Fibroblast of mammary gland (primary cell): ENCODE data around the gene PAX8.

Source experiments
- DNase-seq: peaks from one replicate; pipeline ENCODE4 v3.0.0-alpha.2; 2010; ENCODE audit warnings: low read depth
- H3K4me3 ChIP-seq: 2 replicates; pipeline ENCODE4 v1.5.1; 2011; ENCODE audit warnings: low read depth, mild to moderate bottlenecking, low read length, moderate library complexity; ENCODE audit not compliant: control insufficient read depth
- CTCF ChIP-seq: conservative IDR thresholded peaks from 2 replicates; pipeline ENCODE4 v1.5.1; 2011; ENCODE audit warnings: low read depth, low read length, inconsistent platforms; ENCODE audit not compliant: control insufficient read depth, insufficient read depth

PAX8 gene

DNA sequence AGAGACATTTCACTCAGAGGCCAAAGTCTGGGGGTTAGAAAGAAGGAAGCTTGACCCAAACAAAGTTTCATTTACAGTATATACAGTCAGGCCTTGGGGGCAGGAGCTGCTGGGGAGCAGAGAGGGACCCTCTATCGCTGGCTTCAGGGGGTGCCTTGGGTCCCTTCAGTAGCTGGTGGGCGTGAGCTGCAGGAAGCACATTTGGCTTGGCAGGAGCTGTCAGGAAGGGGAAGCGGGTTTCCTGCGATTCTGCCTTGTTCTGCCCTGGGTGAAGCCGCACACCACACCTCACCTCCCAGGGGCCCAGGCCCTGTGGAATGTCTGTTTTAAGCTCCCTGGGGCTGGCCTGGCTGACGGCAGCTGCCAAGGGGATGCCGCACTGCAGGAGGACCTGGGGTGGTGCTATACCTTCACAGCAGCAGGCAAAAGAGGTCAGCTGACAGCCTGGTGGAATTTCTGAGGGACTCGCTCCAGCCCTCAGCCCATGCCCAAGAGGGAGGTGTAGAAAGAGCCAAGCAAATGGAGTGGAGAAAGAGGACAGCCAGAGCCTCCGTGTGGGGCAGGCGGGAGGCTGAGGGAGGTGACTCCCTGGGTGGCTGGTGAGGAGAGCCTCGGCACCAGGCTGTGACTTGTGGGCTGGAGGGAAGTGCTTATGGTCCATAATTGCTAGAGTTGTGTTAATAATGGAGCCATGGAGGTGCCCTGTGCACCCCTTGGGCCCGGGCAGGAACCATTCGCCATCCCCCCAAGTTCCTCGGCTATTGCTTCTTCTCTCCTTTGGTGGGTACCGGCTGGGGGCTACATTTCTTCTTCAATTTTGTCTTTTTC, 61.1 kb downstream of the PAX8 start:
- no peak for DNase-seq
- no peak for TF ChIP-seq CTCF

GRCh38 chr2:113216891-113217454, 61.7 kb downstream of the PAX8 start:
- DNase-seq, result no peak
- no peak overlapping the region for H3K4me3 ChIP-seq
- no peak for TF ChIP-seq CTCF

More for the DNA sequence above, 61.1 kb downstream of the PAX8 start:
- H3K4me3 ChIP-seq, result no peak overlapping the region

GRCh38 chr2:113216321-113216720, 62.4 kb downstream of the PAX8 start:
- no peak overlapping the region for H3K4me3 ChIP-seq
- DNase-seq, result no peak
- TF ChIP-seq CTCF, result no peak

DNA sequence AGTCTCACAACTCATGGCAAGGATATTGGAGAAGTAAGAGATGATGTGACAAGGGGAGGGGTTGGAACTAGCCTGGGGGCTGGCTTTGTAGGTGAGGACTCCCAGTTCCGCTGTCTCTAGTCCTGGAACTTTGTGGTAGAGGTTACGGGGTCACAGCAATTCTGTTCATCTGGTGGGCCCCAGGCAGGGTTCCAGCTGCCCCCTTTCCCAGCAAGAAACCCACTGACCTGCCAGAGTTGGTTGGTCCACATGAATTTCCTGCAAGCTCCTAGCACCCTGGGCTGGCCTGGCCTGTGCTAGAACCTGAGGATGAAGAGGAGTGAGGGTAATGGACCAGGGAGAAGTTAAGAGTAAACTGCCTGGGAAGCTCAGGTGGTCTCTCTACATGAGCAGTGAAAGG, 63.7 kb downstream of the PAX8 start:
- no peak overlapping the region for H3K4me3 ChIP-seq
- no peak for TF ChIP-seq CTCF

DNA sequence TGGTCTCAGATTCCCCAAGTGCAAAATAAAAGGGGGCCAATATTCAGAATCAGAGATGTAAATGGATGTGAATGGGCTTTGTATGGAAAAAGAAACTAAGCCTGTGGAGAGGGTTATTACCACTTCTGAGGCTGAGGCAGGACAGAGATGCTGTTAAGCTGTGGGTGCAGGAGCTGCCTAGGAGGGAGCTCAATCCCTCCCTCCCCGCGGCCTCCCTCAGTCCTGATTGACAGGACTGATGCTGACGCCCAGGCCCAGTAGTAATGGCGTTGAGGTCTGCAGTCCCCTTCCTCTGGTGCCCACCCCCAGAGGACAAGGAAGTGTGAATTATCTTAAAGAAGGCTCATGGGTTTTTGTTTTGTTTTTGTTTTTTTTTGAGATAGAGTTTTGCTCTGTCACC, 64.6 kb downstream of the PAX8 start:
- no peak for TF ChIP-seq CTCF
- DNase-seq, result no peak
- H3K4me3 ChIP-seq, result no peak overlapping the region

More for the DNA sequence above, 63.7 kb downstream of the PAX8 start:
- no peak for DNase-seq

DNA sequence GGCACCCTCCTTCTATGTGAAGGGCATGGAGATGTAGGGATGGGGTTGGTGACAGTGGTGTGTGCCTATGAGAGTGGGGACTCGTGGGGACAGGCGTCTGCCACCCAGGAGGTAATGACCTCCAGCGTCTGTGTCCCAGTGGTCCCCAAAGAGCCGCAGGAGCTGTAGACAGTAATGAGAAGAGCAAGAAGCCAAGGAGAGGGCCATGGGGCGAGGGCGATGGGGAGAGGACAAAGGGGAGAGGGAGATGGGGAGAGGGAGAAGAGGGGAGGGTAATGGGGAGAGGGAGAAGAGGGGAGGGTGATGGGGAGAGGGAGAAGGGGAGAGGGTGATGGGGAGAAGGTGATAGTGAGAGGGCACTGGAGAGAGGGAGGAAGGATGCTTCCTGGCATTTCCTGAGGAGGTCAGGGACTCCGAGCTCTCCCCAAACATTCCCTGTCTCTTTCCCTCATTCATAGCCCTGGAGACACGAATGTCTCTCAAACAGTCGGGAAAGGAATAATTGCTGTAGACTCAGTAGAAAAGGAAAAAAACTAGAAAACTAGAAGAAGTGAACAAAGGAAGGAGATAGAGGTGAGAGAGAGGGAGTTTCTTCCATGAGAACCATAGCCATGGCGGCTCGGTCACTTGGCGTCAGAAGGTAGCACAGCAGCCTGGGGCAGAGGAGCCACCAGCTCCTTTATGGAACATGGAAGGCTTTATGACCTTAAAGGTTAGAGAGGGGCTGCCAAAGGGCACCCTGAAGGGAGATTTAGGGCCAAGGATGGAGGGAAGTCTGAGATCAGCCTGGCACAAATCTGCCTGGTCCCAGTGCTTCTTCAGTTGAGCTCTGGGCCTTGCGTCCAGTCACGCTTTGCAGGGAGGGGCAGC, 65.4 kb downstream of the PAX8 start:
- no peak for TF ChIP-seq CTCF
- no peak for DNase-seq
- no peak overlapping the region for H3K4me3 ChIP-seq
